Neuronal stem cell (in vitro differentiated cells): ENCODE measurements around the gene SPATA12.
A peak's percentile ranks its signal among the peaks of the same experiment; 100 is the strongest.

Experiments
- DNase-seq: peaks from one replicate; pipeline ENCODE4 v3.0.0-alpha.2; 2013; ENCODE audit warnings: low spot score
- H2AFZ ChIP-seq: one replicate; pipeline ENCODE4 v1.6.1; 2013; ENCODE audit warnings: mild to moderate bottlenecking, low read length, inconsistent platforms
- H2AK5ac ChIP-seq: 2 replicates; pipeline ENCODE4 v1.6.1; 2013; ENCODE audit warnings: low read depth, mild to moderate bottlenecking, inconsistent platforms, low read length, moderate library complexity, mixed read lengths
- H2BK120ac ChIP-seq: 2 replicates; pipeline ENCODE4 v1.6.1; 2013; ENCODE audit warnings: low read depth, mild to moderate bottlenecking, inconsistent platforms, low read length, moderate library complexity, mixed read lengths
- H2BK12ac ChIP-seq: one replicate; pipeline ENCODE4 v1.6.1; 2013; ENCODE audit warnings: low read length, inconsistent platforms
- H2BK15ac ChIP-seq: 2 replicates; pipeline ENCODE4 v1.6.1; 2013; ENCODE audit warnings: mild to moderate bottlenecking, low read length, inconsistent platforms, mixed read lengths
- H2BK5ac ChIP-seq: one replicate; pipeline ENCODE4 v1.6.1; 2013; ENCODE audit warnings: inconsistent platforms, mild to moderate bottlenecking, low read length, moderate library complexity
- H3K14ac ChIP-seq: one replicate; pipeline ENCODE4 v1.6.1; 2013; ENCODE audit warnings: low read length, inconsistent platforms
- H3K18ac ChIP-seq: 2 replicates; pipeline ENCODE4 v1.6.1; 2013; ENCODE audit warnings: low read length, inconsistent platforms
- H3K23ac ChIP-seq: 2 replicates; pipeline ENCODE4 v1.6.1; 2013; ENCODE audit warnings: low read depth, mild to moderate bottlenecking, mixed read lengths, low read length, inconsistent platforms; ENCODE audit not compliant: poor library complexity
- H3K27ac ChIP-seq: replicated peaks from 3 replicates; pipeline ENCODE4 v1.5.1; 2013; ENCODE audit warnings: low read length, inconsistent platforms
- H3K27me3 ChIP-seq, 3 experiments: 2 replicates each; pipeline ENCODE4 v1.6.1; 2013; ENCODE audit warnings: low read length in 3 of 3, mild to moderate bottlenecking in 2 of 3, inconsistent platforms in 1 of 3, low read depth in 1 of 3, mixed read lengths in 1 of 3, moderate library complexity in 1 of 3; ENCODE audit not compliant: control insufficient read depth in 3 of 3, insufficient read depth in 3 of 3
- H3K36me3 ChIP-seq, 2 donors: replicated peaks in 1 of 2; 2 replicates each; pipeline ENCODE4 v1.6.1; 2013; ENCODE audit warnings: low read length in 2 of 2; ENCODE audit not compliant: control insufficient read depth in 2 of 2, insufficient read depth in 2 of 2
- H3K4ac ChIP-seq: 2 replicates; pipeline ENCODE4 v1.6.1; 2013; ENCODE audit warnings: inconsistent platforms, mild to moderate bottlenecking, low read length, moderate library complexity
- H3K4me1 ChIP-seq, 2 donors: 1 replicate in 1 of 2; 2 replicates in 1 of 2; pipeline ENCODE4 v1.6.1; 2013; ENCODE audit warnings: low read length in 2 of 2, low read depth in 1 of 2; ENCODE audit not compliant: control insufficient read depth in 2 of 2, insufficient read depth in 1 of 2
- H3K4me2 ChIP-seq: one replicate; pipeline ENCODE4 v1.6.1; 2013; ENCODE audit warnings: mild to moderate bottlenecking, low read length, inconsistent platforms; ENCODE audit not compliant: insufficient read depth, poor library complexity, severe bottlenecking
- H3K4me3 ChIP-seq, 2 donors: 2 replicates each; pipeline ENCODE4 v1.5.1; 2013; ENCODE audit warnings: low read length in 2 of 2, mild to moderate bottlenecking in 2 of 2, inconsistent platforms in 1 of 2, moderate library complexity in 1 of 2
- H3K79me1 ChIP-seq: one replicate; pipeline ENCODE4 v1.6.1; 2013; ENCODE audit warnings: low read depth, mild to moderate bottlenecking, inconsistent platforms, low read length, moderate library complexity
- H3K9ac ChIP-seq: one replicate; pipeline ENCODE4 v1.6.1; 2013; ENCODE audit warnings: mild to moderate bottlenecking, low read depth, low read length, inconsistent platforms; ENCODE audit not compliant: poor library complexity
- H3K9me3 ChIP-seq, 2 donors: replicated peaks in 1 of 2; 2 replicates each; pipeline versions ENCODE3 to v1.6.1; 2013; ENCODE audit warnings: low read length in 2 of 2, mild to moderate bottlenecking in 2 of 2, inconsistent platforms in 1 of 2, low read depth in 1 of 2, mixed read lengths in 1 of 2, moderate library complexity in 1 of 2; ENCODE audit not compliant: control insufficient read depth in 2 of 2, insufficient read depth in 1 of 2
- H4K8ac ChIP-seq: one replicate; pipeline ENCODE4 v1.6.1; 2013; ENCODE audit warnings: low read depth, mild to moderate bottlenecking, inconsistent platforms, low read length, moderate library complexity
- H4K91ac ChIP-seq: one replicate; pipeline ENCODE4 v1.6.1; 2013; ENCODE audit warnings: low read length, low read depth, mild to moderate bottlenecking, inconsistent platforms; ENCODE audit not compliant: poor library complexity
- WGBS, 2 donors: extraction: QIAGEN DNeasy Blood & Tissue Kit; methylation state at CpG; one replicate each; pipeline ENCODE4 v1.1.7; 2013; ENCODE audit warnings: missing lambda C conversion rate in 2 of 2, mixed read lengths in 1 of 2; ENCODE audit not compliant: insufficient read length in 2 of 2, insufficient replicate concordance in 1 of 2; ENCODE audit errors: extremely low coverage in 2 of 2; 5-methylcytosine and 5-hydroxymethylcytosine counted together

The SPATA12 gene

DNA sequence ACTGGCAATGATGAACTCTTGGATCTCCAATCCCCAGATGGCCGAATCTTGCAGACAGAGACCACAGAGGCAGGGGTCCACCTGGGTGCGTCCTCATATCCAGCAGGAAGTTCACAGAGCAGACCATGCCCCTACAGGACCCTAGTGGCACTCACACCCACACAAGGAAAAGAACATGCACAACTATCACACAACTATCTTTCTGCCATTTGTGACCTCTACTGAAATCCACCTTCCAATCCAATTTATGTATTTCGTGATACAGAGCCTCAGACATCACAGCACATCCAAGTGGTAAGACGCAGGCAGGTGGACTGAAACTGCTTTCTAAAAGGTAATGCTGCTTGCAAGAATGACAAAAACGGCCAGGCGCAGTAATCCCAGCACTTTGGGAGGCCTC lies 44.6 kb upstream of the SPATA12 start:
- Histone ChIP-seq H2AK5ac (no peak overlapping the region), H3K79me1 (no peaks in the 10 kb centered on the region), H2BK5ac (no peak overlapping the region), H3K23ac (no peak overlapping the region), H2BK120ac (no peak overlapping the region), H2BK12ac (no peak overlapping the region), H3K4me1 (peaks cover 14 to 15% of the 10 kb centered on the region in 2 donors), H3K27me3 (no peaks in the 10 kb centered on the region), H2BK15ac (no peak overlapping the region), H3K9me3 (no peaks in the 10 kb centered on the region), H3K4me3 (no peak overlapping the region), H4K8ac (no peak overlapping the region), H3K36me3 (no peaks in the 10 kb centered on the region), H3K14ac (no peak overlapping the region), H3K9ac (no peak overlapping the region), H4K91ac (no peak overlapping the region), H3K18ac (no peak overlapping the region), H3K4ac (no peak overlapping the region), H2AFZ (no peak overlapping the region), H3K27ac (no peak overlapping the region), H3K4me2 (no peak overlapping the region)
- DNase-seq: no peak
- no CpG with 5 or more reads among the region's 6 CpGs for WGBS, 2 donors

DNA sequence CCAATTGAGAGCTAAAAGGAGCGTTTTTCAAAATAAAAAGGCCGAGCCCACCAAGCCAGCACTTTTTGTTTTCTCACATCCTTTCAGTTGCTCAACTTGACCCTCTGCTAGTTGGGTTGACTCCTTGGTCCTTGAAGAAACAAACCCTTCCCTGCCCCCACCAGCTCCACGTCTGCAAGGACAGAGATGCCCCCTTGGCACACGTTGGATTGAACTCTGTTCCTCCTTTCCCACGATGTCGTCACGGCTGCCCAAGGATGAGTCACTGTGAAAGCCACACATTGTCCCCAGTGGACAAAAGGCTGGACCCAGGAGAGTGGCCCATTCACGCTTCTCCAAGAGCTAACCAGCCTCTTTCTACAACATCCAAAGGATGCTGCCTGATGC lies 43.0 kb upstream of the SPATA12 start:
- Histone ChIP-seq H3K4me1 (peaks cover 14 to 15% of the 10 kb centered on the region in 2 donors), H3K79me1 (no peaks in the 10 kb centered on the region), H4K91ac (no peak overlapping the region), H3K23ac (no peak overlapping the region), H3K27ac (no peak overlapping the region), H2AK5ac (no peak overlapping the region), H2BK120ac (no peak overlapping the region), H3K18ac (peak overlapping the region; percentile 58), H3K4ac (no peak overlapping the region), H2BK15ac (no peak overlapping the region), H3K36me3 (no peaks in the 10 kb centered on the region), H3K9ac (no peak overlapping the region), H3K9me3 (no peaks in the 10 kb centered on the region), H2BK12ac (peak overlapping the region; percentile 46), H2AFZ (peak overlapping the region; percentile 53), H3K4me3 (no peak overlapping the region), H3K27me3 (no peaks in the 10 kb centered on the region), H3K14ac (no peak overlapping the region), H3K4me2 (no peak overlapping the region), H4K8ac (no peak overlapping the region), H2BK5ac (no peak overlapping the region)
- no CpG with 5 or more reads among the region's 8 CpGs for WGBS, 2 donors
- no peak for DNase-seq

DNA sequence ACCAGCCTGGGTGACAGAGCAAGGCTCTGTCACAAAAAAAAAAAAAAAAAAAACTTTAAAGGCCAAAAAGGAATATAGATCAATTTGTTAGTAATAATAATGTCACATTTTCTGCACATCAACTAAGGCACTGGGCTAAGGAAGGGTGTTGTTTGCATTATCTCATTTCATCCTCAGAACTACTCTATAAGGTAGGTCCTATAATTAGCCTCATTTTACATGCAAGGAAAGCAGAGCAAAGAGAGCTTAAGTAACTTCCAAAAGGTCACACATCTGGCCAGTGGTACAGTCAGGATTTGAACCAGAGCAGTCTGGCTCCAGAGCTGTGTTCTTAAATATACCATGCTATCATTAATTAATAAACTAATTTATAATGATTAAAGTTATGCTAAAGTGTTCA lies 42.2 kb upstream of the SPATA12 start:
- no peak overlapping the region for H4K91ac ChIP-seq
- H2AFZ ChIP-seq: no peak overlapping the region
- no peak overlapping the region for H3K4me3 ChIP-seq
- no peaks in the 10 kb centered on the region for H3K27me3 ChIP-seq
- H3K4ac ChIP-seq: no peak overlapping the region
- H3K14ac ChIP-seq: no peak overlapping the region
- H2BK12ac ChIP-seq: no peak overlapping the region
- no peak overlapping the region for H2BK120ac ChIP-seq
- H2AK5ac ChIP-seq: no peak overlapping the region
- no peak overlapping the region for H2BK15ac ChIP-seq
- no peak overlapping the region for H3K18ac ChIP-seq
- peaks cover 14 to 15% of the 10 kb centered on the region in 2 donors for H3K4me1 ChIP-seq
- H3K27ac ChIP-seq: no peak overlapping the region
- H4K8ac ChIP-seq: no peak overlapping the region
- no peak for DNase-seq
- H3K4me2 ChIP-seq: no peak overlapping the region
- H3K9me3 ChIP-seq: no peaks in the 10 kb centered on the region
- H3K9ac ChIP-seq: no peak overlapping the region
- H2BK5ac ChIP-seq: no peak overlapping the region
- no peak overlapping the region for H3K23ac ChIP-seq
- no peaks in the 10 kb centered on the region for H3K79me1 ChIP-seq
- H3K36me3 ChIP-seq: no peaks in the 10 kb centered on the region

DNA sequence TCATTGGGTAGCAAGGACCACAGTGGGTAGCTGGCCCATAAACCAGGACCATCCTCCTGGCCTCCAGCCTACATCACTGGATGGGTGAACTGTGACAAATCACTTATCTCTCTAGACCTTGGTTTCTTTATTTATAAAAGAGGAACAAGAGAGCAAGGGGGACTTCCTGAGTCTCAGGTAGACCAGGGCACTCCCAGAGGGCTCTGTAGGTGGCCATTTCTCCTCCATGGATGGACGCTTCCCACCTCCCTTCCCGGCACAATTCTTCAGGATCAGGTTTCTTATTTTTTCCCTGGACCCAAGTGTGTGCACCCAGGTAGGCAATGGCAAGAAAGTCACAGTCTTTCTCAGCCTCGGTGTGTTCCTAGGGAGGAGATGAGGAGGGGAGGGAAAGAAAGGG lies 41.4 kb upstream of the SPATA12 start:
- WGBS, 2 donors: no CpG with 5 or more reads among the region's 3 CpGs
- Histone ChIP-seq H2AK5ac (no peak overlapping the region), H4K8ac (no peak overlapping the region), H3K23ac (no peak overlapping the region), H3K36me3 (no peaks in the 10 kb centered on the region), H3K27me3 (no peaks in the 10 kb centered on the region), H2BK15ac (no peak overlapping the region), H2BK5ac (no peak overlapping the region), H3K27ac (no peak overlapping the region), H3K4ac (no peak overlapping the region), H3K18ac (no peak overlapping the region), H4K91ac (no peak overlapping the region), H3K4me3 (no peak overlapping the region), H3K9me3 (no peaks in the 10 kb centered on the region), H2AFZ (no peak overlapping the region), H3K9ac (no peak overlapping the region), H3K14ac (no peak overlapping the region), H3K4me1 (peaks cover 14 to 15% of the 10 kb centered on the region in 2 donors), H3K4me2 (no peak overlapping the region), H3K79me1 (no peaks in the 10 kb centered on the region), H2BK120ac (no peak overlapping the region), H2BK12ac (no peak overlapping the region)
- no peak for DNase-seq
